CD4-positive, alpha-beta T cell (primary cell): ENCODE data around the gene FHOD3. TPM values are rescaled to one million over a fixed set of nuclear protein-coding genes. Genes with fewer than 3 reads are reported as not detected.

Source experiments
- ATAC-seq: fragments of 200-7000 bp; cut with Tn5 transposase; one replicate; pipeline ENCODE4 v1.10.0; 2022; ENCODE audit warnings: mild to moderate bottlenecking; ENCODE audit not compliant: poor library complexity
- CTCF ChIA-PET: fragments of 350-600 bp; sonication (Branson Sonifier 250); formaldehyde crosslinking; loops from one replicate; lab custom pipeline; 2021; ENCODE audit warnings: antibody characterized with exemption, inconsistent platforms; lab: Charles Lee
- POLR2A ChIA-PET: fragments of 350-600 bp; sonication (Branson Sonifier 250); formaldehyde crosslinking; loops from one replicate; lab custom pipeline; 2021; ENCODE audit warnings: antibody characterized with exemption, inconsistent platforms; lab: Charles Lee
- DNase-seq, 14 experiments: peaks; one replicate each; pipeline ENCODE4 v3.0.0-alpha.2; 2013 to 2020; ENCODE audit warnings: mixed read lengths in 2 of 14
- H3K27ac ChIP-seq, 2 donors: one replicate each; pipeline versions ENCODE4 v1.5.1 to v1.7.0; 2013; ENCODE audit warnings: low read length in 2 of 2, low read depth in 1 of 2, mild to moderate bottlenecking in 1 of 2
- H3K27me3 ChIP-seq, 2 experiments: 1 replicate in 1 of 2; 2 replicates in 1 of 2; pipeline versions ENCODE4 v1.6.1 to v1.7.0; 2013; ENCODE audit warnings: low read length in 2 of 2, control low read depth in 1 of 2, mild to moderate bottlenecking in 1 of 2, moderate library complexity in 1 of 2; ENCODE audit not compliant: insufficient read depth in 2 of 2, control insufficient read depth in 1 of 2
- H3K36me3 ChIP-seq: one replicate; pipeline ENCODE4 v1.6.1; 2013; ENCODE audit warnings: low read length, control low read depth; ENCODE audit not compliant: insufficient read depth
- H3K4me1 ChIP-seq: one replicate; pipeline ENCODE4 v1.6.1; 2013; ENCODE audit warnings: low read length, control low read depth; ENCODE audit not compliant: insufficient read depth
- H3K4me3 ChIP-seq: one replicate; pipeline ENCODE4 v1.5.1; 2013; ENCODE audit warnings: mild to moderate bottlenecking, low read length, moderate library complexity
- H3K9me3 ChIP-seq, 2 experiments: 1 replicate in 1 of 2; 2 replicates in 1 of 2; pipeline versions ENCODE4 v1.6.1 to v1.7.0; 2013; ENCODE audit warnings: low read length in 2 of 2, mild to moderate bottlenecking in 2 of 2, control low read depth in 1 of 2, moderate library complexity in 1 of 2; ENCODE audit not compliant: control insufficient read depth in 1 of 2, insufficient read depth in 1 of 2
- H3K27ac Mint-ChIP-seq: one replicate; pipeline ENCODE4 v1.8.0; 2020; ENCODE audit warnings: mixed read lengths
- H3K27me3 Mint-ChIP-seq: one replicate; pipeline ENCODE4 v1.8.0; 2021; ENCODE audit warnings: mixed read lengths
- H3K36me3 Mint-ChIP-seq: one replicate; pipeline ENCODE4 v1.8.0; 2021; ENCODE audit warnings: low read depth, mixed read lengths
- H3K4me1 Mint-ChIP-seq: one replicate; pipeline ENCODE4 v1.8.0; 2021; ENCODE audit warnings: low read depth, mixed read lengths
- H3K4me3 Mint-ChIP-seq: one replicate; pipeline ENCODE4 v1.8.0; 2020; ENCODE audit warnings: mild to moderate bottlenecking, mixed read lengths
- H3K9me3 Mint-ChIP-seq: one replicate; pipeline ENCODE4 v1.8.0; 2020; ENCODE audit warnings: mixed read lengths
- intact Hi-C, 2 experiments: fragments of 100-400 bp; cut with DNase I in 1 of 2; cut with micrococcal nuclease in 1 of 2; formaldehyde crosslinking; loops; one replicate each; pipeline versions ENCODE4 v1.15.1 to v1.9.0; 2023 to 2025; cut with DNase I, micrococcal nuclease
- total RNA-seq, 174 experiments: library from RNA in 2 of 174; stranded (reverse) in 2 of 174; gene quantifications; one replicate each; pipeline ENCODE4 v1.2.3 and lab custom pipeline; 2021 to 2026
- TF ChIP-seq, protein P1 (sequence below): fragments of 200-600 bp; IDR thresholded peaks from one replicate; pipeline ENCODE4 v1.8.0; 2022; ENCODE audit warnings: antibody characterized with exemption, mild to moderate bottlenecking

Gene FHOD3
- total RNA-seq, 2 experiments from 2014 or later, result not detected

DNA sequence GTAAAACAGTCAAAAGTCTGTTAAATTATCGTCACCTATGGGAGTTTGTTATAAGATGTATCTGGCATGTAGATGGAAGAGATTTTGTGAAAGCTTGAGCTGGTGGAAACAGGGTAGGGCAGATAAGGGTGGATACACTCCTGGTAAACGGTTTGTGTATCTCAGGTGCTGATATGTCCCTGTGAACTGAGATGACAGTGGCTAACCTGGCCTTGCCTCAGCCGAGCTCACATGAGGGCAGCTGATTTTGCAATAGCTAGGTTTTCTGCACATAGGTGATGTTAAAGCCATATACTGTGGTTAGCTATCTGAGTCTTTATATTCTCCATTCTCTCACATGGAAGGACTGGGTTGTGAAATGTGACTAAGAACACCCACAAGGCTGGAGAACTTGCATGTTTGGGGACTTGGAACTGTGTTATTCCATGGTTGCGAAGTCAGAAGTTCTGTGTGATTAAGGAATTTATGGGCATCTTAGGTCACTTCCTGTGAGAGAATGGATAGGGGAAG lies 326.2 kb downstream of the FHOD3 start:
- Mint-ChIP-seq H3K27me3 (peaks cover 9% of the 10 kb centered on the region), H3K4me3 (no peak overlapping the region), H3K36me3 (no peaks in the 10 kb centered on the region), H3K27ac (no peak overlapping the region), H3K4me1 (no peaks in the 10 kb centered on the region), H3K9me3 (no peaks in the 10 kb centered on the region)
- TF ChIP-seq, protein P1, sequence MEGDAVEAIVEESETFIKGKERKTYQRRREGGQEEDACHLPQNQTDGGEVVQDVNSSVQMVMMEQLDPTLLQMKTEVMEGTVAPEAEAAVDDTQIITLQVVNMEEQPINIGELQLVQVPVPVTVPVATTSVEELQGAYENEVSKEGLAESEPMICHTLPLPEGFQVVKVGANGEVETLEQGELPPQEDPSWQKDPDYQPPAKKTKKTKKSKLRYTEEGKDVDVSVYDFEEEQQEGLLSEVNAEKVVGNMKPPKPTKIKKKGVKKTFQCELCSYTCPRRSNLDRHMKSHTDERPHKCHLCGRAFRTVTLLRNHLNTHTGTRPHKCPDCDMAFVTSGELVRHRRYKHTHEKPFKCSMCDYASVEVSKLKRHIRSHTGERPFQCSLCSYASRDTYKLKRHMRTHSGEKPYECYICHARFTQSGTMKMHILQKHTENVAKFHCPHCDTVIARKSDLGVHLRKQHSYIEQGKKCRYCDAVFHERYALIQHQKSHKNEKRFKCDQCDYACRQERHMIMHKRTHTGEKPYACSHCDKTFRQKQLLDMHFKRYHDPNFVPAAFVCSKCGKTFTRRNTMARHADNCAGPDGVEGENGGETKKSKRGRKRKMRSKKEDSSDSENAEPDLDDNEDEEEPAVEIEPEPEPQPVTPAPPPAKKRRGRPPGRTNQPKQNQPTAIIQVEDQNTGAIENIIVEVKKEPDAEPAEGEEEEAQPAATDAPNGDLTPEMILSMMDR, result no peak
- CTCF ChIA-PET, result no interaction called here
- no peak for DNase-seq
- peaks cover 0 to 6% of the 10 kb centered on the region in 2 experiments for H3K9me3 ChIP-seq
- no peaks in the 10 kb centered on the region for H3K36me3 ChIP-seq
- POLR2A ChIA-PET, result no interaction called here
- no peak for ATAC-seq
- no peaks in the 10 kb centered on the region for H3K4me1 ChIP-seq
- no peak overlapping the region for H3K27ac ChIP-seq
- H3K4me3 ChIP-seq, result no peak overlapping the region
- intact Hi-C loops, result no loop called here
- H3K27me3 ChIP-seq, result no peaks in the 10 kb centered on the region

DNA sequence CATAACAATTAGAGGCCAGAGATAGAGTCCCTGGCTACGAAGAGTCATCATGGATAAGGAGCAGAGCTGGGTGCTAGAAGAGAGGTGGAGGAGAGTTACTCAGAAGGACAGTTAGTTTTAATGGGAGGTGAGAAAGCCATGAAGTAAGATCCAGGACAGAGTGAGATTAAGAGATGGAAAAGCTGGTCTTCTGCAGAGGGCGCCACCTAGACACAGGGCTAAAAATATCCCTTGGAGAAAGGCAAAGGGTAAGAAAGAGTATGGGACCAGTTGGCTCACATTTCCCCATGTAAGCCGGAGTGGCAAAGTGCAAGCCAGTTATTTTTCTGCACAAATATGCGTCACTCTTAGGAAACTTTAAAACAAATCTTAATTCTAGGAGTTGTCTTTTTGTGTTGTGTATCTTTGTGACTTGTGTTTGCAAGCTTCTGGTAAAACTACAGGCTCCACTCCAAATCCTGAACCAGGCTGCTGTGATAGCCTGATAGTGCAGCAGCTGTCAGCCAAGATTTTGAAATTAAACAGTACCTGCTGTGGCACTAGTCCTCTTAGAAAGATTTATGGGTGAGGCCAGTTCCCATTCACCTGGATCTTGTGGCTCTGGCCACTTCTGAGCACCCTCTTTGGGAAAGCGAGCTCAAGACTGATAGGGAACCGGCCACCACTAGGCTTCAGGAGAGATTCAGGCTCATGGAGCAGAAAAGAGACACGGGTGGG lies 327.1 kb downstream of the FHOD3 start:
- intact Hi-C loops, result no loop called here
- no peaks in the 10 kb centered on the region for H3K4me1 Mint-ChIP-seq
- H3K9me3 Mint-ChIP-seq, result no peaks in the 10 kb centered on the region
- H3K4me1 ChIP-seq, result no peaks in the 10 kb centered on the region
- no peaks in the 10 kb centered on the region for H3K36me3 Mint-ChIP-seq
- no peak overlapping the region for H3K27ac Mint-ChIP-seq
- ChIA-PET CTCF (no interaction called here), POLR2A (no interaction called here)
- DNase-seq (no peak), ATAC-seq (no peak)
- H3K9me3 ChIP-seq, result peaks cover 0 to 6% of the 10 kb centered on the region in 2 experiments
- no peak overlapping the region for H3K4me3 Mint-ChIP-seq
- peaks cover 9% of the 10 kb centered on the region for H3K27me3 Mint-ChIP-seq
- H3K36me3 ChIP-seq, result no peaks in the 10 kb centered on the region
- TF ChIP-seq, protein P1, result no peak
- H3K4me3 ChIP-seq, result no peak overlapping the region
- H3K27me3 ChIP-seq, result no peaks in the 10 kb centered on the region
- no peak overlapping the region for H3K27ac ChIP-seq

DNA sequence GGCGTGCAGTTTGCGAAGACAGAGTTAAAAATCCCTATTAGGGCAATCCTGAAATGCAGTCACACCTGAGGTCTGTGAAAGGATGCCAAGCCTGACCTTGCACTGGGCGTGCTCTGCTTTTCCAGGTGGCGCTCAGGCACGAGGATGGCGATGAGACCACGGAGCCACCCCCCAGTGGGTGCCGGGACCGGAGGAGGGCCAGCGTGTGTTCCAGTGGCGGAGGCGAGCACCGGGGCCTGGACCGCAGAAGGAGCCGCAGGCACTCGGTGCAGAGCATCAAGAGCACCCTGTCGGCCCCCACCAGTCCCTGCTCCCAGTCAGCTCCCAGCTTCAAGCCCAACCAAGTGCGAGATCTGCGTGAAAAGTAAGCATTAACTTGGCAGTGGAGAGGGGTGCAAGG lies 327.9 kb downstream of the FHOD3 start:
- ChIA-PET POLR2A (no interaction called here), CTCF (no interaction called here)
- TF ChIP-seq, protein P1, result no peak
- DNase-seq (no peak), ATAC-seq (no peak)
- H3K4me1 Mint-ChIP-seq, result no peaks in the 10 kb centered on the region
- Histone ChIP-seq H3K4me3 (no peak overlapping the region), H3K4me1 (no peaks in the 10 kb centered on the region), H3K36me3 (no peaks in the 10 kb centered on the region), H3K27me3 (no peaks in the 10 kb centered on the region), H3K9me3 (peaks cover 0 to 6% of the 10 kb centered on the region in 2 experiments), H3K27ac (no peak overlapping the region)
- no peaks in the 10 kb centered on the region for H3K9me3 Mint-ChIP-seq
- H3K4me3 Mint-ChIP-seq, result no peak overlapping the region
- intact Hi-C loops, result no loop called here
- no peak overlapping the region for H3K27ac Mint-ChIP-seq
- H3K27me3 Mint-ChIP-seq, result peaks cover 6% of the 10 kb centered on the region
- H3K36me3 Mint-ChIP-seq, result no peaks in the 10 kb centered on the region
